ELF-1 (cell line): Measurements from ENCODE around the gene CHFR.
A peak's percentile ranks its signal among the peaks of the same experiment; 100 is the strongest.
"Not testable (repeated sequence)": the region's sequence is repeated elsewhere in the genome, so short reads cannot be mapped to it uniquely, and the experiment has no call there.

Source experiments
- DNase-seq: peaks from one replicate; pipeline ENCODE4 v3.0.0-alpha.2; 2016; ENCODE audit warnings: low read depth, low spot score

The CHFR gene, protein sequence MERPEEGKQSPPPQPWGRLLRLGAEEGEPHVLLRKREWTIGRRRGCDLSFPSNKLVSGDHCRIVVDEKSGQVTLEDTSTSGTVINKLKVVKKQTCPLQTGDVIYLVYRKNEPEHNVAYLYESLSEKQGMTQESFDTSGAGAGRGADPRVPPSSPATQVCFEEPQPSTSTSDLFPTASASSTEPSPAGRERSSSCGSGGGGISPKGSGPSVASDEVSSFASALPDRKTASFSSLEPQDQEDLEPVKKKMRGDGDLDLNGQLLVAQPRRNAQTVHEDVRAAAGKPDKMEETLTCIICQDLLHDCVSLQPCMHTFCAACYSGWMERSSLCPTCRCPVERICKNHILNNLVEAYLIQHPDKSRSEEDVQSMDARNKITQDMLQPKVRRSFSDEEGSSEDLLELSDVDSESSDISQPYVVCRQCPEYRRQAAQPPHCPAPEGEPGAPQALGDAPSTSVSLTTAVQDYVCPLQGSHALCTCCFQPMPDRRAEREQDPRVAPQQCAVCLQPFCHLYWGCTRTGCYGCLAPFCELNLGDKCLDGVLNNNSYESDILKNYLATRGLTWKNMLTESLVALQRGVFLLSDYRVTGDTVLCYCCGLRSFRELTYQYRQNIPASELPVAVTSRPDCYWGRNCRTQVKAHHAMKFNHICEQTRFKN

DNA sequence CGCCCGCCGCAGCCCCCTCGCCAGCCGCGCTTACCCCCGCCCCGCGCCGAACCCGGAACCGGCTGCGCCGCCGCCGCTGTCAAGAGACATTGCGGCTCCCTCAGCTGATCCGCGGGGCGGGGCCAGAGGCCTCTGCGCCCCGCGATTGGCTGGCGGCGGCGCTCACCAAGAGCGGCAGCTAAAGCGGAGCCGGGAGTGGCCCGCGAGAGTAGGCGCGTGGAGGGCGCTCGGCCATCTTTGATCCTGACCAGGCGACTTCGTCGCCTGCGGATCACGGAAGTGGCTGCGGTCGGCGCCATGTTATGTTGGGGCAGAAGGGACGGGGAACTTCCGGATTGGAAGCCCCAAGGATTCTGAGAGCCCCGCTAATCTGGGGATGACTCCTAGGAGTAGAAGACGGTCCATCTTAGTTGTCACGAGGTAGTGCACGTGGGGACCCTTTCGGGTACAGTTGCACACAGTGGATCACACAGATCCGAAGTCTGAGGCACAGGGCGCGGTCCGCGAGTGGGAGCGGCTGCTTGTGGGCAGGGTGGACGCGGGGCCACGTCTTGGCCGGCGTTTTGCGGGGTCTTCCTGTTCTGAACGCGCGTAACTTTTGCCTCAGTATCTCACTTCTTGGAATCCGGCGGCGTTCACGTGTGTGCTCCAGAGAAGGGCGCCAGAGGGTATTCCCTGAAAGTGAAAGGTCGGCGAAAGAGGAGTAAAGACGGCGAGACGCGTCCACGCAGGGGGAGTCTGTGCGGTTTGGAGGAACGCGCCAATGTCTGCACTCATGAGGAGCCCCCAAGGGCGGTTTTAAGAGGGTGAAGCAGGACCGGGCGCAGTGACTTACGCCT, at the start of gene CHFR:
Gene CHFR (minus strand): TSS at position 93 of the 839 bp plus-strand sequence. CDS start 277 bp downstream, outside the sequence.
- peak; percentile 98 for DNase-seq

DNA sequence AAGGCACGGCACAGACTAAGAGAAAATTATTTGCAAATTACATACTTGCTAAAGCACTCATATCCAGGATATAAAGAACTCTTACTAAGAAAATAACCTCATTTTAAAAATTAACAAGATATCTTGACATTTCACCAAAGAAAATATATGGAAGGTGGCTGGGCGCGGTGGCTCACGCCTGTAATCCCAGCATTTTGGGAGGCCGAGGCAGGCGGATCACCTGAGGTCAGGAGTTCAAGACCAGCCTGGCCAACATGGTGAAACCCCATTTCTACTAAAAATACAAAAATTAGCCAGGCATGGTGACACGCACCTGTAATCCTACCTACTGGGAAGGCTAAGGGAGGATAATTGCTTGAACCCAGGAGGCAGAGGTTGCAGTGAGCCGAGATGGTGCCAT, 49.5 kb upstream of the CHFR start:
- not testable (repeated sequence) for DNase-seq

DNA sequence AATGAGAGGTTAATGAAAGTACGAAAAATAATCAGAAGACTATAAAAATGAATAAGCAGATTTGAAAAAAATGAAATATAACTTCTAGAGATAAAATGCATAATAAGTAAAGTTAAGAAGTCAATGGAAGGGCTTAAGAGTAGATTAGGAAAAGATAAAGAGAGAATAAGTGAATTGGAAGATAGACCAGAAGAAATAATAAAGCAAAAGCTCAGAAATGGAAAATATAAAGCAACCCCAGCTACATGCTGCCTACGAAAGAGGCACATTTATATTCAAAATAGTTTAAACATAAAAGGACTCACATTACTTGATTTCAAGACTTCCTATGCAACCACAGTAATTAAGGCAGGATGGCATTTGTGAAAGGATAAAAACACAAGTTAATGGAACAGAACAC, 48.8 kb upstream of the CHFR start:
- no peak for DNase-seq

DNA sequence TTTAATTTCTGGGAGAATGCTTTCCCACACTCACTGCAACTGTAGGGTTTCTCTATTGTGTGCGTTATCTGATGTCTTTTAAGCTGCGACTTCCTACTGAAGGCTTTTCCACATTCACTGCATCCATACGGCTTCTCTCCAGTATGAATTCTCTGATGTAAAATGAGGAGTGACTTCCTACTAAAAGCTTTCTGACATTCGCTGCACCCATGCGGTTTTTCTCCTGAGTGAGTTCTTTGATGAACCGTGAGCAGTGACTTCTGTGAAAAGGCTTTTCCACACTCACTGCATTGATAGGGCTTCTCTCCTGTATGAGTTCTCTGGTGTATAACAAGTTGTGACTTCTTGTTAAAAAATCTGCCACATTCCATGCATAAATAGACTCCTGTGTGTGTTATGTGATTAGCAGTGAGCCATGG, 39.0 kb upstream of the CHFR start:
- DNase-seq, result no peak

DNA sequence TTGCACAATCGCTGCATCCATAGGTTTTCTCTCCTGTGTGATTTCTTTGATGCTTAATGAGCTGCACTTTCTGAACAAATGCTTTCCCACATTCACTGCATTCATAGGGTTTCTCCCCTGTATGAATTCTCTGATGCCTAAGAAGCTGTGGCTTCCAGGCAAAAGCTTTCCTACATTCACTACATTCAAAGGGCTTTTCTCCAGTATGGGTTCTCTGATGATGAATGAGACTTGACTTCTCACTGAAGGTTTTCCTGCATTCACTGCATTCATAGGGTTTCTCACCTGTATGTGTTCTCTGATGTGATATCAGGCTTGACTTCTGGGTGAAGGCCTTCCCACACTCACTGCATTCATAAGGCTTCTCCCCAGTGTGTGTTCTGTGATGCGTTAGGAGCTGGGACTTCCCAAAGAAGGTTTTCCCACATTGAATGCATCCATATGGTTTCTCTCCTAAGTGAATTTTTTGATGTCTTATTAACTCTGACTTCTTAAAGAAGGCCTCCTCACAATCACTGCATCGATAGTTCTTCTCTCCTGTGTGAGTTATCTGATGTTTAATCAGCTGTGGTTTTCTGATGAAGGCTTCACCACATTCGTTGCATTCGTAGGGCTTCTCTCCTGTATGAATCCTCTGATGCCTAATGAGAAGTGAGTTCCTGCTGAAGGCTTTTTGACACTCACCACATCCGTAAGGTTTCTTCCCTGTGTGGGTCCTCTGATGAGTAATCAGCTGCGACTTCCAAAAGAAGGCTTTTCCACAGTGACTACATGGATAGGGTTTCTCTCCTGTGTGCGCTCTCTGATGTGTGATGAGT, 38.4 kb upstream of the CHFR start:
- no peak for DNase-seq

DNA sequence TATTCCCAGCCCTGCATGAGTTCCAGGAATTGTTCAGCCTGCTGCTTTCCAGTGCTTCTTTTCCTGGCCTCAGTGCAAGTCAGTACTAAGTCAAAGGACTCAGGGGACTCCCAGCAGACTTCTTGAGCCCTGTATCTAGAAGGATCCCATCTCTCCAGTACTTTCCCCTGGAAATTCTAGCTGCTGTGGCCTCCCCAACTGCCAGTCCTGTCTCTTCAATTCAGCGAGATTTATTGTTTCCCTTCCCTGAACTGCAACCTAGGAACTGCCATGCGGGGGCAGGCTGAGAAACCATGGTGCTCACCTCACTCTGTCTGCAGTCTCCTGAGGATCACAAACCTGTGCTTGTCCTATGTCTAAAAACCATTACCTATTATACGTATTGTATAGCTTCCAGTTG, 37.0 kb upstream of the CHFR start:
- DNase-seq, result no peak

DNA sequence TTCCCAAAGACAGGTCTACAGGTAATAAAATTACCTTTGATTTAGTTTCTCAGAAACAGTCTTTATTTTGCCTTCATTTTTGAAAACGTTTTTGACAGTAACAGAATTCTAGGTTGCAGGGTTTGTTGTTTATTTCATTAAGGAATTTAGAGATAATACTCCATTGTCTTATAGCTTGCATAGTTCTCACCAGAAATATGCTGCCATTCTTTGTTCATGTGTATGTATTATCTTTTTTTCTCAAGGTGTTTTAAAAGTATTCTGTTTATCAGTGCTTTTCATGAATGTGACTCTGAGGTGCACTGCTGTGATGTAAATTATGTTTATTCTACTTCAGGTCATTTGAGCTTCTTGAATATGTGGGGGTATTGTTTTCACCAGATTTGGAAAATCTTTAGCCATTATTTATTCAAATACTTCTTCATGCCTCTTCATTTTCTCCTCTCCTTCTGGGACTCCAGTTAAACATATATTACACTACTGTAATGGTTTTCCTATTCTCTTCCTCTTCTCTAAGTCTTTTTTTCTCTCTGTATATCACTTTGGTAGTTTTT, 36.0 kb upstream of the CHFR start:
- no peak for DNase-seq

DNA sequence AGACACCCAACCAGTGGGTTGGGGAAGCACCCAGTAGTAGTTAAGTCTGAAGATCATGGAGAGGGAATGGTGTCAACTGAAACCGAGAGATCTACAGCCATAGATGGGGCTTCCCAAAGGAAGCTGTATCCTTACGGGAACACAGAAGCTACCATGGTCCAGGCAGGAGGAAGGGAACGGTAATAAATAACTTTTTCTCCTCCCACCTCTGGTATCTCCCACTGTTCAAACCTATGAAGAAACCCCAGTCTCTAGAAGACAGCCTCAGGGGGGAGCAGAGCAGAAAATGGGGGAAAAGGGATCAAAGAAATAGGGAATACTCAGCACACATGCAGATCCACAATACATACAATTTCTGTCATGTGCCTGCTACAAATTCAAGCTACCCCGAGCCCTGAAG, 35.3 kb upstream of the CHFR start:
- DNase-seq, result no peak

DNA sequence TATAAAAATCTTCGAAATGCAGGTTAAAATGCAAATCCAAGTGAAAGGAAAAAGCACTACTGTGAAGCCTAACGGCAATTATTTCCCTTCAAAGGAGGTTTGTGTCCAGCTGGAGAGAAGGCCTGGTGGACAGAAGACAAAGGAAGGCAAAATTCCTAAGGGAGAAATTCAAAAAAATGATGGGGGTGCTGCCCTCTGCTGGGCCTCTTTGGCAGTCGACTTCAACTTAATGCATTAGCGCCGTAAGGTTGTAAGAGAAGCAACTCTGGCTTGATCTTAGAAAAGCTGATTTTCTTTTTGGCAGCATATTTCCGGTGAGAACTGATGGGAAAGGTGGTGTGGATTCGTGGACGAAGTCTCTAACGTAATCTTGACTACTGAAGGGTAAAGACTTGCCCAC, 34.3 kb upstream of the CHFR start:
- peak; percentile 28 for DNase-seq

DNA sequence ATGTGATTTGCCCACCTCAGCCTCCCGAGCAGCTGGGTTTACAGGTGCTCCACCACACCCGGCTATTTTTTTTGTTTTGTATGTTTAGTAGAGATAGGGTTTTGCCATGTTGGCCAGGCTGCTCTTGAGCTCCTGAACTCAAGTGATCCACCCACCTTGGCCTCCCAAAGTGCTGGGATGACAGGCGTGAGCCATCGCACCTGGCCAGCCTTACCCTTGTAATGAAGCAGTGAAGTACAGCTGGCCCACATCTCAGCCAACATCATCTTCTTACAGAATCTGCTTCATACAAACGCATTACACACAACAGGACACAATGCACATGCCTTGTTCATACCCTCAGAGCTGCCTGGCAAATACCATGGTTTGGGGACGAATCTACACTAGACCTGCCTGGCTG, 31.3 kb upstream of the CHFR start:
- no peak for DNase-seq

DNA sequence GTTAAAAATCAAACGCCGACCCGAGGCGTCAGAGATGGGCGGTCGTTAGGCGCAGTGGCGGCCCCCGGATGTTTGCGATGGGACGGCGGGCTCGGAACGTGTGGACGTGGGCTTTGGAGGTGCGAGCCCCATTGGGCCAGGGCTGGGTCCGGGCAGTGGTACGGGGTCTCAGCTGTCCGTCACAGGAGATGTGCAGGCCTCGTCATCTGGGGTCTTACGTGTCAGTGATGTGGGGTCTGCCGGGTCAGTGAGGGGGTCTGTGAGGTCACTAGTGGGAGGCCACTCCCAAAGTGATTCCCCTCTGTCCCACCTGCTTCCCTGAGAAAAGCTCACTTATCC, 21.6 kb upstream of the CHFR start:
- no peak for DNase-seq

DNA sequence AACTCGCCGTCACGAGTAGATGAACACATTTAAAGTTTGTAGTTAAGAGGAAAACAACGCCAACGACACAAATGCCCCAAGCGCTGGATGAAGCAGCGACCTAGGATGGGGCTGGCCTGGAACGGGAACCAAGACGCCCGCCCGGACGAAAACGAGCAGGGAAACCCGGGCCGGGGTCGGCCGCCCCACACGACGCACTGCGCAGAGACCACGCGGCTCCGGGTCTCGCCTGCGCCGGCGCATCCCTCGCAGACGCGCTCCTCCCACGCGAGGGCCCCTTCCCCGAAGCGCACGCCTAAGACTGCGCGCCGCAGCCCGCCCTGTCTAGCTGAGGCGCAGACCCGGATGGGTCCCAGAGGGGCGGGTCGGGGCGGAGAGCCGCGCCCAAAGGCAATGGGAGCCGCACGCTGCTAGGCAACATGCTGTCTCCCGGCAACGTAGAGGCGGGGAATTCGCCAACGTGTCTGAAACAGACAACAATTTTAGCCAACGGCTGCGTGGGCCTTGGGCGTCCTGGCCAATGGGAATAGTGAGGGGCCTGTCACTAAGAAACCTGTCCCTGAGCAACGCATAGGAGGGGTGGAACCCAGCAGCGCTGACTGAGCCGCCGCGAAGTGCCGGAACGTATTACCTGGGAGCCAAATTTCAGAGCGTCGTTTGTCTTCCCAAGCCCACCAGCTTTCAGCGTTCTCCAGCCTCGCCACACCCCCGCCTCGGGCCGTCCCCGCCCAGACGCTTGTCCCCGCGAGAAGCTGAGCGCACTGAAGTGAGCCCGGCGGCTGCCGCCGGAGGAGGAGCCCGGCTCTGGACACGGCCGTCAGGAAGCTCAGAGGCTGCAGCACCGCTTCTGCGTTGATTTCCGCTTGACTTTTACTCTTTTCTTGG, 21.0 kb upstream of the CHFR start:
- peak; percentile 99 for DNase-seq

DNA sequence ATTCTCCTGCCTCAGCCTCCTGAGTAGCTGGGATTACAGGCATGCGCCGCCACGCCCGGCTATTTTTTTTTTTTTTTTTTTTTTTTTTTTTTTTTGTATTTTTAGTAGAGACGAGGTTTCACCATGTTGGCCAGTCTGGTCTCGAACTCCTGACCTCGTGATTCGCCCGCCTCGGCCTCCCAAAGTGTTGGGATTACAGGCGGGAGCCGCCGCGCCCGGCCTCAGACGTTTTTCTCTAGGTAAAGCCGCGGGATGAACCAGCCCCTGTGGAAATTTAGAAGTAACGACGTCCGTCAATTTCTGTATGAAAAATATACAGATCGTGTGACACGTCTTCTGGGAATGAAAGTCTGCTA, 20.4 kb upstream of the CHFR start:
- not testable (repeated sequence) for DNase-seq

DNA sequence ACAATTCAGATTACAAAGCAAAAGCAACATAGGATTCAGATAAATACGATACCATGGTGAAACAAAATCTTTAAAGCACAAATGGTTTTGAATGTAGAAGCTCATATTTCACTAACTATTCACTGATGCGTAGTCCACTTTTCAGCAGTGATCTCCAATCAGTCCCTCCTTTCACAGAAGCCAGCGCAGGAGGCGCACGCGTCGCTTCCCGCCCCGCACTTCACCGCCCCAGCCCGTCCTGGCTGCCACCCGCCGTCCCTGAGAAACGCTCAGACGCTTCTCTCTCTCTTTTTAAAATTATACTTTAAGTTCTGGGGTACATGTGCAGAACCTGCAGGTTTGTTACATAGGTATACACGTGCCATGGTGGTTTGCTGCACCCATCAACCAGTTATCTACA, 19.8 kb upstream of the CHFR start:
- DNase-seq, result no peak

DNA sequence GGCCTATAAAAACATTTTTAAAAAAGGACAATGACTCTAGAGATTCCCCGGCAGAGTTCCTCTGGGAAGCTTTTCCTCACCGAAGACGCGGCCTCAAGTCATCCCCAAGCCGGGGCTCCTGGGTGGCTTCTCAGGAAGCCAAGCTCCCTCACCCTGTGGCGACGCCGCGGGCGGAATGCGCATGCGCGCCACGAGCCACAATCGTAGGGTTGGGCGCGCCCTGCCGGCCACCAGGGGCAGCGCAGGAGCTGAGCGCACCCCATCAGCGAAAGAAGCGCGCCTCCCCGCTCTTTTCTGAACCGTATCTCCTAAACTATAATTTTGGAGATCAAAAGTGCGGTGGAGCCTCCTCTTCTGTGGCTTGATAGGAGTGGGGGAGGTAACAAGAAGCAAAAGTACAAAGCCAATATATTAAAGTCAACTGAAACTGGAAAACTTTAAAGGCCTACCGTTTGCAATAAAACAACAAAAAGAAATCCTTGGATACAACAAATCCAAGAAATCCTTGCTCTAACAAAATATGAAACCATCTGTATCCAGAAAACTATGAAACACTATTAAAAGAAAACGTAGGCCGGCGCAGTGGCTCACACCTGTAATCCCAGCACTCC, 17.4 kb upstream of the CHFR start:
- peak; percentile 88 for DNase-seq

DNA sequence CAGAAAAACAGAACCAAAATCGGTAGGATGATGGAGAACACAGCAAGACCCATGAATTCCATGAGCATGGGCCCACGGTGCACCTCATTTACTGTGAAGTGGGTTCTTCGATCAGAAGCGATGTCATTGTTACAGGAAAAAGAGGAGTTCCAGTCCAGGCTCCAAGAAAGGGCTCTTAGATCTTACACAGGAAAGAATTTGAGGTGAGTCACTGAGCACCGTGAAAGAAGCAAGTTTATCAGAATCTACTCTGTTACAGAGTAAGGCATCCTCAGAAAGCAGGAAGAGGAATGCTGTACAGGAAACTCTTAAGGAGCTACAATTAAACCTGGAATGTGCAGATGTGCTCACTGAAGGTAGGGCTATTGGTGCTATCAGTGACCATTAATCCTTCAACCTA, 11.6 kb upstream of the CHFR start:
- peak; percentile 19 for DNase-seq

DNA sequence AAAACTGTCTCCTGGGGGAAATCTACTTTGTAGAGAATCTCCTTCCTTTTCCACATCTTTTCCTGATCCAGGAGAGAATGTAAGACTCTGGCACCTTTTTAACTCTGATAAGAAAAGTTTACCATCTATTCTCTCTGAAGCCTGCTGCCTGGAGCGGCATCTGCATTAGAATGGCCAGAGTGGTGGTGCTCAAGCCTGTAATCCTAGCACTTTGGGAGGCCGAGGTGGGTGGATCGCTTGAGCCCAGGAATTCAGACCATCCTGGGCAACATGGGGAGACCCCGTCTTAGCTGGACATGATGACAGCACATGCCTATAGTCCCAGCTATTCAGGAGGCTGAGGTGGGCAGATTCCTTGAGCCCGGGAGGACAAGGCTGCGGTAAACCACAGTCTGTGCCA, 1.4 kb upstream of the CHFR start:
- DNase-seq, result peak; percentile 73

DNA sequence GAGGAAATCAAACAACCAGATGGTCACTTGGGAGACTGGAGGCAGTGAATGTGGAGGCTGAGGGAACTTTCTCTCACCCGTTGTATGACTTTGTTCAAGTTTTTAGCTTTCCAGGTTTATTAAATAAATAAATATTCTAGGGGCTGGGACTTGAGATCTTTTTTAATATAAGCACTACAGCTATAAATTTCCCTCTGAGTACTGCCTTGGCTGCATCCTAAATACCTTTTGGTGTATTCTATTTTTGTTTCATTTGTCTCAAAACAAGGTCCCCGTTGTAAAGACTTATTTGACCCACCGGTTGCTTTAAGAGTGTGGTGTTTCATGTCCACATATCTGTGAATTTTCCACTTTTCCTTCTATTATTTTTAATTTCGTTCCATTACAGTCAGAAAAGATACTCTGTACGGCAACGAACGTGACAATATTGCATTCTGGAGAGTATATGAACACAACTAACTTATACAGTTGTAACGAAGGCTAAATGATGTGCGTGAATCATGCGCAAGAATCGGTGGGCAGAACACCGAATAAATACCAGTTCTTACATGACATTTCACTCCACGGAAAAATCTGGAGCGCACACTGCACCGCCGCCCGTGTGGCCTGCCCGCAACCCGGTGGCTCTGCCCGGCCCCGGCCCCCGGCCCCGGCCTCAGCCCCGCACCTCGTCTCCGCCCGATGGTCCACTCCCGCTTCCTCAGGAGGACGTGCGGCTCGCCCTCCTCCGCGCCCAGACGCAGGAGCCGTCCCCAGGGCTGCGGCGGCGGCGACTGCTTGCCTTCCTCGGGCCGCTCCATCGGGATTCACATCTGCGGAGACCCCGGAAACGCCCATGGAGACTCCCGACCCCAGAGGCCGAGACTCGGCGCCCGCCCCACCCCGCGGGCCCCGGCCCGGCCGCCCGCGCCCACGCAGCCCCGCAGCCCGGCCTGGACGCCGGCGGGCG, 602 bp downstream of the CHFR start:
- peak; percentile 22 for DNase-seq

DNA sequence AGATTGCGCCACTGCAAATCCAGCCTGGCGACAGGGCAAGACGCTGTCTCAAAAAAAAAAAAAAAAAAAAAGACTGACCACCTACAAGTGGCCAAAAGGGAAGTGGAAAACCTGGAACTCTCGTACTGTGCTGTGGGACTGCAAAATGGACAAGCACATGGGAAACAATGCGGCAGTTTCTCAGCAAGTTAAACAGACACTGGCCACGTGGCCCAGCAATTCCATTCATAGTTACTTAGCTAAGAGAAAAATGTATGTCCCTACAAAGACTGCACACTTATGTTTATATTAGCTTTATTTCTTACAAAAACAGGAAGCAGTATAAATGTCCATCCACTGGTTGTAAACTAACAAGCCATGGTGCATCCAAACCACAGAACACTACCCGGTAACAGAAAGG, 5.6 kb downstream of the CHFR start:
- DNase-seq, result no peak
